Measurements from ENCODE around the gene PDCD7.
"Not testable (repeated sequence)": the region's sequence is repeated elsewhere in the genome, so short reads cannot be mapped to it uniquely, and the experiment has no call there.

The PDCD7 gene

DNA sequence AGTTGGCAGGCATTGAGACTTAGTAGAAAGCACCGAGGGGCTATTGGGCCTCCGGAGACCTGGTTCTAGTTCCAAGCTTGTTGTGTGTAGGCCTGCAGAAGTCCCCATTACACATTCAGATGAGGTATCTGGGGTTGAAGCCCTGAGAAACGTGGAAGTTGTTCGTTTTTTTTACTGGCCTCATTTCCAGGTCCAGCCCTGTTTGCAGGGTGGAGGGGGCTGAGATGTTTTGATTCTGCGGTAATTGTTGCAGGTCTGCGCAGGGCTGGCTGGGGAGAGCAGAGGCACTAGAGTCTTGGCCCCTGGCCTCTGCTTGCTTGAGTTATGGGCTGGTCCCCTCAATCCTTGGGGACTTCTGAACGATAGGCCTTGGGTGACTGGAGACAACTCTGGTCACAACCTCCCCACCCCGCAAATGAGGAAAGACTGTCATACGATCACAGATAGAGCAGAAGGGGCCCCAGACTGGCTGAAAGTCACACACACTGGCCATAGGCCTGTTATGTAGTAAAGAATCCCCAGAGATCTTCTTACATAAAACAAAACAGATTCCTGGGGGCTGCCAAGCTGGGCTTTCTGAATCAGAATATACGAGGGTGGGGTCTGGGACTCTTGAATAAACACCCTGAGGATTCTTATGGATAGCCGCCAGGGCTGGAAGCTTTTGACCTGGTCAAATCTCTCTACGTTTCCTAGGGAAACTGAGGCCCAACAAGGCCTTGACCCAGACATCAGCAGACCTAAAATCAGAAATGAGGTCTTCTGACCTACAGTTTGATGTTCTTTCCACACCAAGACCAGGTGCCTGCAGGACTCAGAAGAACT lies 41.5 kb downstream of the PDCD7 start:
- DNase-seq (ENCODE audit: low read depth in 2 of 2): no peak

DNA sequence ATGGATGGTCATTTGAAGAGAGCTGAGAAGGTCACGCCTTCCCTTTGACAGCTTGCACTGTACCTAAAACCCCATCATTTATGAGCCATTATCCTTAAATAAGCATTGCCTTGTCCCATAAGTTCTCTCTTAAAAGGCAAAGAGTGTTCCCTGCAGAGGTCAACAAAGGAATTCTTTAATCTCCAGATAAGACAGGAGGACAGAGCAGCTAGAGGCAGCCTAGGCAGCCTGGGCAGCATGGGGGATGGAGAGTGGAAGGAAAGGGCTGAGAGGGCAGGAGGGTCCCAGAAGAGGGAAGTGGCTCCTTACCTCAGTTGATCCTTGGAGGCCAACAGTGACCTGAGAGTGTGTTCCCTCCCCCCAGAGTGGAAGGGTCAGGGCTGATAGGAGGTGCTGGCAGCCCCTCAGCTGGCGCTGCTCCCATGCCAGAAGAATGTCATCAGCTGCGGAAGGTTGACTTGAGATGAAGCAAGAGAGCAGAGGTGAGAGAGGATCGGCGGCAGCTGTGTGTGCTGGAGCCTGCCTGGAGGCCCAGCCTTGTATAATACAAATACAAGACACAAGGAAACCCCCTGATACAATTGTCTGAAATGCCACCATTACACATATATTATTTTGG lies 44.3 kb downstream of the PDCD7 start:
- DNase-seq (ENCODE audit: low read depth in 2 of 2): no peak

DNA sequence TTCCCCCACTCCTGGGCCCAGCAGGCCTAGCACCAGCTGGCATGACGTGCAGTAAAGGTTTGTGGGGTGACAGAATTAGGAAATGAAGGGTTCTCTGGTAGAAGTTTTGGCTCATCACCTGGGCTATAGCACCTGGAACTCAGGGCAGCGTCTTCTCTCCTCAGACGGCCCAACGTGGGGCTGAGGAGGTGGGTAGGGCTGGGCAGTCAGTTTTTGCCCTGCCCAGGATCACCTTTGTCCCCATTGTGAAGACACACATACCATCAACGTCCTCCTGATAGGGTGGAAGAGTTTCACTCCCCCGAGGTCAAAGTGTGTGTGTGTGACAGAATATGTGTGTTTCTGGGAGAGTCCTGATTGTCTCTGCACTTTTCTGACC lies 45.0 kb downstream of the PDCD7 start:
- no peak for DNase-seq (ENCODE audit: low read depth in 2 of 2)

GRCh38 chr15:65087873-65088642 lies 45.5 kb downstream of the PDCD7 start:
- DNase-seq (ENCODE audit: low read depth in 2 of 2): no peak

- no peak for DNase-seq (ENCODE audit: low read depth in 2 of 2)
Measured at GRCh38 chr15:65087411-65087810, 46.2 kb downstream of the PDCD7 start.

DNA sequence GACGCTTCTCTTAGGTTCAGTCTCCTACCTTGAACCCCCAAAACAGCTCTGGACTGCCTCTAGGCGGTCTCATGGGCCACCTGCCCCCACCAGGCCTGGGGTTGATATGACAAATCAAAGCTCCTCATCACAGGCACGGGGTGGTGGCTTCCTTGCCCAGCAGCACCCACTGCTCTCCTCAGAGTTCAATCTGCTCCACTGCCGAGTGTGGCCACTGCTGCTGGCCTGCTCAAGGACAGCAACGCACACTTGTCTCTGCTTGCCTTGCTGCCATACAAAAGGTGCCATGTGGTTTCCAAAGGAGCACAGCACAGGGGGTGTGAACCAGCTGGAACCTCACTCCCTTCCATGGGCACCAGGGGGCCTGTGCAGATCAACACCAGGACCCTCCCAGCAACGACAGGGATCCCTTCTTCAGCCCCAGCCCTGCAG lies 46.9 kb downstream of the PDCD7 start:
- no peak for DNase-seq (ENCODE audit: low read depth in 2 of 2)

DNA sequence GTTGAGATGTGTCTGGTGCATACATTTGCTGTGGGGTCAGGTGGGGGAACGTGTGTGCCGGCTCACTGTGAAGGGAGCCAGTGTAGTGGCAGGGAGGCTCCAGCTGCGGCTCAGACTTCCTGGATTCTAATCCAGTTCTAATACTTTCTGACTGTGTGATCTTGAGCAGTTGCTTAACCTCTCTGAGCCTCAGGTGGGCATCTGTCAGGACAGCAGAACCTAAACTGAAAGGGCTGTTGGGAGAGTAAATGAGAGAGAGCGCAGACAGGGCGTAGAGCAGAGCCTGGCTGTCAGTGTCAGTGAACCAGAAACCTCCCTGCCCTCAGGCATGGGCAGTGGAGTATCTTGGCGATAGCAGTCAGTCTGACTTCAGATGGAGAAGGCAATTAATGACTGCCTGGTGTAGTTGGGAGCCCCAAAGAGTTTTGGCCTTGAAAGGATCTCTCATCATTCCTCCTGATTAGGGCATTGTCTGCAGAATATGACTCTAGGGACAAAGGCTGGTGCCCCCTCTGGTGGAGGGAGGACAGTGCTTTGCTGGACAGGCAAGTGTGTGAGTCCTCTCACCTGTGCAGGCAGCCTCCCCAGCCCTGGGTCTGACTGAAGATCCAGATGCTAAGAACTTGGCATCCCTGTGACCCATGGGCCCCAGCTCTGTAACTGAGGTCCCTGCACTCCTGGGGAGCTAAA lies 47.5 kb downstream of the PDCD7 start:
- DNase-seq (ENCODE audit: low read depth in 2 of 2): no peak

DNA sequence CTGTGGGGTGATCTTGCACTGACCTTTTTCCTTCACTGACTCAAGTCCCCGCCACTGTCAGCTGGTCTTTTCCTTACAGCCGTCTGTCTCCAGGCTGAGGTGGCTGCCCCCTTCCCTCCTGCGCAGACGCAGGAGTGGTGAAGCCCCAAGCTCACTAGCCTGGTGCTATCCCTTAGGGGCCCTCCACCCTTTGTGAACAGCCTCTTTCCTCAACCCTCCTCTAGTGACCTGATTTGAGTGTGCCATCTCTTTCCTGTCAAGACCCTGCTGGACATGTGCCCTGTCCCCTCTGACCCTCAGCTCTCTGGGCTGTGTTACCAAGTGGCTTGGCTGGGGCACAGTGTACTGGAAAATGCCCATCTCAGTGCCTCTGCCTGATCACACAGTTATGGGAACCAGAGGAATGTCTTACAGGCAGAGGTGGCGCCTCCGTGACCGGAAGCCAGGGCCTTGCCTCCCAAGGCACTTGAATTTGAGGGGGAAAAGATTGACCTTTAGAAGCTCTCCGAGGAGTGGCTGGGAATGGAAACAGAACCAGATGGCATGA lies 48.3 kb downstream of the PDCD7 start:
- DNase-seq (ENCODE audit: low read depth in 2 of 2): no peak

DNA sequence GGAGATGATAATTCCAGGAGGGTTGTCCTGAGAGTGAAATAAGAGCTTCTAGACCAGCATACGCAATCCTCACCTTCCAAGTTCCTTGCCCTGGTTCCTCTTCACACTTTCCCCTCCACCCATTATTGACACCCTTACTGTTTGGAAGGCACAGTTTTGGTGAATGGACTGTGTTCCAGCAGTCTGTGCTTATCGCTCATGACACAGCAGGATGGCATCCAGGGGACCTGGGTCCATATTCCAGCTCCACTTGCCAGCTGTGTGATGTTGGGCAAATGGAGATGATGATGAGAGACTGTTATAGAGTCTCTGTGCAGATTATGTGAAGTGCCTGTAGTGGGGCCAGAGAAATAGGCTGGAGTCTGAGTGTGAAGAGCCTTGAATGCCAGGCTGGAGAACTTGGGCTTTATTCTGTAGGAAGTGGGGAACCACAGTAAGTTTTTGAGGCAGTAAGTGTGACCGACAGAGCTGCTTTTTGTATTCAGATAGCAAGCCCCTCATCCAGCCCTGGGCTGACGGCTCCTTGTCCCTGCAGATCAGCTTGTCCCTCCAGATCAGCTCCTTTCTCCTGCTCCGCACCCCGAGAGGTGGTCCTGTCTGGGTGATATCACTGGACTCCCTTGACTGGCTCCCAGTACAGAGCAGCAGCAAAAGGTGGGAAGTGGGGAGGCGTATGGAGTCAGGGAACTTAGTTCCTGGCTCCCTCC lies 49.0 kb downstream of the PDCD7 start:
- no peak for DNase-seq (ENCODE audit: low read depth in 2 of 2)

- DNase-seq (ENCODE audit: low read depth in 2 of 2): no peak
Measured at GRCh38 chr15:65083262-65083701, 50.3 kb downstream of the PDCD7 start.

GRCh38 chr15:65082303-65082953 lies 51.2 kb downstream of the PDCD7 start:
- DNase-seq (ENCODE audit: low read depth in 2 of 2): no peak

DNA sequence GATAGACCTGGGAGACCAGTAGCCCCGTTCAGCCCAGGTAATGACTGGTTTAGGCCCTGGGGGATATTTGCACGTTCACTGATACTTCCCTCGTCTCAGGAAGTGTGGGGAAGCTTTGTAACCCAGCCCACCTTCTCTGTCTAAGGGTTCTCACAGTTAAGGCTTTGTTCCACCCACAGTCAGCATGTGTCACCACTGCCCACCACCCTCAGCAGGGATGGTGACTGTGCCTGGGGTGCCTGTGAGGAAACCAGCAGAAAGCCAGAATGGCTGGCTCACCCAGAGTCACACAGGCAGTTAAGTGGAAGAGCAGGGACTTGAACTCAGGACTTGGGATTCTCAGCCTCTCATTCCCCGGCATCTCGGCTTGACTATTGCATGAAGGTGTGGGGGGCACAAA lies 51.9 kb downstream of the PDCD7 start:
- DNase-seq (ENCODE audit: low read depth in 2 of 2): no peak

DNA sequence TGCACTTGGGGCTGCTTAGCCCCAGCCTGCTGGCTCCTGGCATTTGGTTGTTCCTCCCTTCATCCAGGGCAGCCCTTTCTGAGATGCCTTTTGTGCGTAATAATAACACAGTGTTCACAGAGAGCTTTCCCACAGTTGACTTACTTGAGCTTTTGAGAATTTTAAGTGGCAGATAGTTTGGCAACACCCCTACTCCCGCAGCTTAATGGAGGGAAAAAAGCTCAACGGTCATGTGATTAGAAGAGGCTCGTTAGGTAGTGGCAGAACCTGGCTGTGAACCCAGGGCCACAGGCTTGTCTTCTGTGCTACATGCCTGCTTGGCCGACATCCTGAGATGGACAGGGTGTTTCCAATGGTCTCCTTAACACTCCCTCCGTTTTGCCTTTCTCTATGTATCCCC lies 52.3 kb downstream of the PDCD7 start:
- no peak for DNase-seq (ENCODE audit: low read depth in 2 of 2)

- no peak for DNase-seq (ENCODE audit: low read depth in 2 of 2)
Measured at GRCh38 chr15:65079580-65079979, 54.0 kb downstream of the PDCD7 start.

DNA sequence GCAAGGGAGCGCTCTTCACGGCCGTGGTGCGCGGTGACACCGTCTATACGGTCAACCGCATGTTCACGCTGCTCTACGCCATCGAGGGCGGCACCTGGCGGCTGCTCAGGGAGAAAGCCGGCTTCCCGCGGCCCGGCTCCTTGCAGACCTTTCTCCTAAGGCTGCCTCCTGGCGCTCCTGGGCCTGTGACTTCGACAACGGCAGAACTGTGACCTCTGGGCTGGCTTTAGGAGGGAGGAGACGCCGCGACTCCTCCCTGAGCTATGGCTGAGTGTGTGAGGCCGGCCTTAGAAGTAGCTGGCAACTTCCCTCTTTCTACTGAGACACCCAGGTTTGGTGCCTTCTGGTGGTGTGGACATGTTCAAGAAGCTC lies 55.6 kb downstream of the PDCD7 start:
- peak in 1 of 2 donors; percentile 18 for DNase-seq (ENCODE audit: low read depth in 2 of 2)

GRCh38 chr15:65077291-65077980 lies 56.2 kb downstream of the PDCD7 start:
- DNase-seq (ENCODE audit: low read depth in 2 of 2): no peak

GRCh38 chr15:65076486-65077290 lies 56.9 kb downstream of the PDCD7 start, which contains the start of gene KBTBD13:
KBTBD13 (plus strand) TSS chr15:65076746; CDS start chr15:65076816, 70 bp downstream.
- no peak for DNase-seq (ENCODE audit: low read depth in 2 of 2)

GRCh38 chr15:65075607-65076395 lies 57.8 kb downstream of the PDCD7 start:
- not testable (repeated sequence) for DNase-seq (ENCODE audit: low read depth in 2 of 2)

All from stimulated activated CD8-positive, alpha-beta memory T cell treated with anti-CD3 and anti-CD28 coated beads, Interleukin-2, amount 100 ng/mL, for 1 hour (primary cell).